IPS-20b (cell line): ENCODE measurements around the gene ZBTB47.

ENCODE experiments used
- H3K27ac ChIP-seq: one replicate; pipeline ENCODE4 v1.5.1; 2013; ENCODE audit warnings: low read length
- H3K27me3 ChIP-seq: 2 replicates; pipeline ENCODE4 v1.6.1; 2013; ENCODE audit warnings: mild to moderate bottlenecking, low read length, inconsistent platforms; ENCODE audit not compliant: insufficient read depth
- H3K36me3 ChIP-seq: 2 replicates; pipeline ENCODE4 v1.6.1; 2013; ENCODE audit warnings: low read depth, mild to moderate bottlenecking, inconsistent platforms, low read length, moderate library complexity; ENCODE audit not compliant: insufficient read depth
- H3K4me1 ChIP-seq: 2 replicates; pipeline ENCODE4 v1.6.1; 2013; ENCODE audit warnings: mild to moderate bottlenecking, control low read depth, inconsistent platforms, low read length, moderate library complexity; ENCODE audit not compliant: insufficient read depth
- H3K4me3 ChIP-seq: 2 replicates; pipeline ENCODE4 v1.5.1; 2013; ENCODE audit warnings: mild to moderate bottlenecking, low read length, inconsistent platforms
- H3K9ac ChIP-seq: 2 replicates; pipeline ENCODE4 v1.6.1; 2013; ENCODE audit warnings: low read depth, mild to moderate bottlenecking, inconsistent platforms, low read length, moderate library complexity
- H3K9me3 ChIP-seq: 2 replicates; pipeline ENCODE4 v1.6.1; 2013; ENCODE audit warnings: mild to moderate bottlenecking, low read depth, low read length, inconsistent platforms; ENCODE audit not compliant: insufficient read depth

ZBTB47 gene

DNA sequence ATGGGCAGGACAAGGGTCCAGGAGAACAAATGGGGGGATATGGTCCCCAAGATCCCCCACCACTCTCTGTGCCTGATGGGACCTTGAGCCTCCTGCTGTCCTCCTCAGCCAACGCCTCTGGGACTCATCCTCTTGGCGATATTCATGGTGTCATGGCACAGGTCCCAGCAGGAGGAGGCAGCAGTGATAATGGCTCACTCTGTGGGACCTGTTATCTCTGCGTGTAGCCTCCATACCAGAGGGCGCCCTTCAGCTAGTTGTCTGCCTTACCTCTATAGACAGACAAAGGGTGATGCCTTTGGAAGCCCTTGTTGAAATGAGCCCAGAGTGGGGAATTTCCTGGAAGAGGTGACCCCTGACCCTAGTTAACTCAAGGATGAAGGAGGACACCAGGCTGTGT lies 7.4 kb downstream of the ZBTB47 start:
- no peaks in the 10 kb centered on the region for H3K27me3 ChIP-seq
- no peak overlapping the region for H3K27ac ChIP-seq
- H3K9ac ChIP-seq: no peak overlapping the region
- no peaks in the 10 kb centered on the region for H3K9me3 ChIP-seq
- H3K4me1 ChIP-seq: no peaks in the 10 kb centered on the region; the same call in 1 of the 2 replicates
- no peak overlapping the region for H3K4me3 ChIP-seq
- H3K36me3 ChIP-seq: no peaks in the 10 kb centered on the region

DNA sequence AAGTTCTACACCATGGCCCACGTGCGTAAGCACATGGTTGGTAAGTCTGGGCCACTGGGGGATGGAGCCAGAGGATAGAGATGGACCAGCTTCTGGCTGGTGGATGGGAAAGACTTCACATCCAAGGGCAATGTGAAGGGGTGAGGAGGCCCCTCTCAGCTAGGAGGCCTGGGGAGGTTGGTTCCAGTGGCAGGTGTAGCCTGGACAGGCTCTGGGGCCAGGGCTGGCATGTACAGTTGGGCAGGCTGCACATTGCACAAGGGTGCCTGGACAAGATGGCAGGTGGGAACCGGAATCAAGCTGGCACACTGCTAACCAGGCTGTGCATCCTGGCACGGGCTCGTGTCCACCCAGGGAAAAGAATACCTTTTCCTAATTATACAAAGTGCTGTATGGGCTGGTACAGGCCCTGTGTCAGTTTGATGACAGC lies 8.1 kb downstream of the ZBTB47 start:
- H3K9me3 ChIP-seq: no peaks in the 10 kb centered on the region
- H3K36me3 ChIP-seq: no peaks in the 10 kb centered on the region
- H3K27ac ChIP-seq: no peak overlapping the region
- no peak overlapping the region for H3K4me3 ChIP-seq
- no peaks in the 10 kb centered on the region for H3K4me1 ChIP-seq
- no peaks in the 10 kb centered on the region for H3K27me3 ChIP-seq
- H3K9ac ChIP-seq: no peak overlapping the region

DNA sequence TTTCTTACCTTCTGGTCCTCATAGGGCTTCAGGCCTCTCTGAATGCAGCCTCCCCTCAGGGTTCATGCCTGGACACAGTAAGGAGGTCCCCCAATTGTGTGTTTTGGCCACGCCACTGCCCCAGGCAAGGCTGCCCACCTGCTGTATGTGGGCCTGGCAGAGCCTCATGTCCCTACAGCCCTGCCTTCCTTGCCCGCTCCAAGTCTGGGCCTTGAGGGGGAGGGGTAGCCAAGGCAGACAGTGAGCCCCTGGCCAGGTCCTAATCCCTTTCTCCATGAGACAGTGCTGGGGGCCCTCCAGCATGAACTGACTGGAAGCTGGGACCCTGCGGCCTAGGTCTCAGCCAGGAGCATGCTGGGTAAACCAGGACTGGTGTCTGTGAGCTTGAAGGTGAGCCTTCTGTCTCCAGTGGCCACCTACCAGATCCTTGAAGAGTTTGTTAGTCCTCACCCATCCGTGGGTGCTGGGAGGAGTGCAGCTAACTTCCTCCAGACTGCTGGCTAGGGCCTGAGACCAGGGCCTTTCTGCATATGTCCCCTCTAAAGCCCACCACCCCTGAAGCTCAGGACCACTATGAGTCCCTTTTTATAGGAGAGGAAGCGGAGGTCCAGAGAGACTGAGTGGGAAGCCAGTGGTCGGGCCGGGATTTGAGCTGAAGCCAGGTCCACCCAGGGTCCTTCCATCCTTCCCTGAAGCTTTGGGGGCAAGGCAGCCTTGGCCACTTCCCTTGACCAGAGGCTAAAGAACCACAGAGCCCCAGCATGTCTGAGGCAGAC lies 8.7 kb downstream of the ZBTB47 start:
- no peaks in the 10 kb centered on the region for H3K36me3 ChIP-seq
- no peak overlapping the region for H3K9ac ChIP-seq
- H3K27me3 ChIP-seq: no peaks in the 10 kb centered on the region
- no peak overlapping the region for H3K4me3 ChIP-seq
- H3K9me3 ChIP-seq: no peaks in the 10 kb centered on the region
- H3K4me1 ChIP-seq: no peaks in the 10 kb centered on the region
- no peak overlapping the region for H3K27ac ChIP-seq

DNA sequence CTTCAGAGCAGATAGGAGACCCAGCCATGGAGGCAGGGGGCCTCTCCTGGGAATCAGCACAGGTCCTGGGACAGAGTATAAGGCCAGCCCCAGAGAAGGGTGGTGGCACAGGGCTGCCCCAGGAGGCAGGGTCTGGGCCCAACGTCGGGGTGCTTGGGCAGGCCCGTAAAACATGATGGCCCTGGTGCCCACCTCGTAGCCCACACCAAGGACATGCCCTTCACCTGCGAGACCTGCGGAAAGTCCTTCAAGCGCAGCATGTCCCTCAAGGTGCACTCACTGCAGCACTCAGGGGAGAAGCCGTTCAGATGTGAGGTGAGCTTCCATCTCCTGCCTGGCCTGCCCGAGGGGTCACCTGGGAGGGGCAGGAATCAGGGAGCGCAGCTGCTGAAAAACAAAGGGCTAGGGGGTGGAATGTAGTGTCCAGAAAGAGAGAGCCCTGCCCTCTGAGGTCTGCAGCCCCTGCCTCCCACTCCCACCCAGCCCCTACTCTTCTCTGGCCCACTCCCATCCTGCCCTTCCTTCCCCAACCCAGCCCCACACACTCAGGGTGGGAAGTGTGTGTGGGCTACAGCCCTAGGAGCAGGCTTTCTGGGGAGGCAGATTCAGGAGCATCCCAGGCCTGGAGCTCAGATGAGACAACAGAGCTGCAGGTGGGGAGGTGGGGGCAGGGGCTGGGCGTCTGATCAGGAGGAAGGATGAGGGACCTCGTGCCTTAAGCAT lies 9.5 kb downstream of the ZBTB47 start:
- Histone ChIP-seq H3K27me3 (no peaks in the 10 kb centered on the region), H3K4me1 (no peaks in the 10 kb centered on the region), H3K9me3 (no peaks in the 10 kb centered on the region), H3K36me3 (no peaks in the 10 kb centered on the region), H3K27ac (no peak overlapping the region), H3K9ac (no peak overlapping the region), H3K4me3 (no peak overlapping the region)

DNA sequence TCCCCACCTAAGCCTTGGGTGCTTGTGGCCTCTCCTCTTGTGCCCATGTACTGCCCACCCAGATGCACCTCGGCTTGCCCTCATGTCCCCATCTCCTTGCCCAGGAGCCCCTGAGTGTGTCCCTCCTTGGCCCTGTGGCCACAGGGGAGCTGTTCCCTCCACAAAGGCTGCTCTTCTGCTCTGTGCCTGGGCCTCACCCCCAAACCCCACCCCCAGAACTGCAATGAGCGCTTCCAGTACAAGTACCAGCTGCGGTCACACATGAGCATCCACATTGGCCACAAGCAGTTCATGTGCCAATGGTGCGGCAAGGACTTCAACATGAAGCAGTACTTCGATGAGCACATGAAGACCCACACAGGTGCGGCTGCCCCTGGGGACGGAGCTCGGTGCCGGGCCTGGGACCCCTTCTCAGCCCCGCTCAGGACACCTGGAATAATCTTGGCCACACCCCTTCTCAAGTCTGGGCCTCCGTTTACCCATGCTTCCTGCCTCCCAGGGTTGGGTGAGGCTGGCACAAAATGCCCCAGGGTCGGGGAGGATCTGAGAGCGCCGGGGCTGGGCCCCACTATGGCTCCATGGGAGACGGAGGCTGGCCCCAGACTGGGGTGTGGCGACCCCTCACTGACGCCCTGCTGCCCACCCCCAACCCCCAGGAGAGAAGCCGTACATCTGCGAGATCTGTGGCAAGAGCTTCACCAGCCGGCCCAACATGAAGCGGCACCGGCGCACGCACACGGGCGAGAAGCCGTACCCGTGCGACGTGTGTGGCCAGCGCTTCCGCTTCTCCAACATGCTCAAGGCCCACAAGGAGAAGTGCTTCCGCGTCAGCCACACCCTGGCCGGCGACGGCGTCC lies 10.3 kb downstream of the ZBTB47 start:
- Histone ChIP-seq H3K27ac (no peak overlapping the region), H3K9ac (no peak overlapping the region), H3K4me1 (no peaks in the 10 kb centered on the region), H3K27me3 (no peaks in the 10 kb centered on the region), H3K4me3 (no peak overlapping the region), H3K36me3 (no peaks in the 10 kb centered on the region), H3K9me3 (no peaks in the 10 kb centered on the region)

DNA sequence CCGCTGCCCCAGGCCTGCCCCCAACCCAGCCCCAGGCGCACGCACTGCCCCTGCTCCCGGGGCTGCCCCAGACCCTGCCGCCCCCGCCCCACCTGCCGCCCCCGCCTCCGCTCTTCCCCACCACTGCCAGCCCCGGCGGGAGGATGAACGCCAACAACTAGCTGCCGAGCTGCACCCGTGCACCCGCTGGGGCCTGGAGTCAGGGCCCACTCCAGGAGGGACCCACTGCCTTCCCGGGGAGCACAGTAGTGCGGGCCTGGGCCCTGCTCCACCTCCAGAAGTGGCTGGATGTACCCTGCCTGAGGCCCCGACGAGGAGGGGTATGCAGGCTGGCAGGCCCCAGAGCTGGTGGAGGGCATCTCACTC lies 10.9 kb downstream of the ZBTB47 start:
- H3K36me3 ChIP-seq: no peaks in the 10 kb centered on the region
- H3K9ac ChIP-seq: no peak overlapping the region
- H3K9me3 ChIP-seq: no peaks in the 10 kb centered on the region
- no peaks in the 10 kb centered on the region for H3K4me1 ChIP-seq
- no peak overlapping the region for H3K27ac ChIP-seq
- H3K27me3 ChIP-seq: no peaks in the 10 kb centered on the region
- H3K4me3 ChIP-seq: no peak overlapping the region

DNA sequence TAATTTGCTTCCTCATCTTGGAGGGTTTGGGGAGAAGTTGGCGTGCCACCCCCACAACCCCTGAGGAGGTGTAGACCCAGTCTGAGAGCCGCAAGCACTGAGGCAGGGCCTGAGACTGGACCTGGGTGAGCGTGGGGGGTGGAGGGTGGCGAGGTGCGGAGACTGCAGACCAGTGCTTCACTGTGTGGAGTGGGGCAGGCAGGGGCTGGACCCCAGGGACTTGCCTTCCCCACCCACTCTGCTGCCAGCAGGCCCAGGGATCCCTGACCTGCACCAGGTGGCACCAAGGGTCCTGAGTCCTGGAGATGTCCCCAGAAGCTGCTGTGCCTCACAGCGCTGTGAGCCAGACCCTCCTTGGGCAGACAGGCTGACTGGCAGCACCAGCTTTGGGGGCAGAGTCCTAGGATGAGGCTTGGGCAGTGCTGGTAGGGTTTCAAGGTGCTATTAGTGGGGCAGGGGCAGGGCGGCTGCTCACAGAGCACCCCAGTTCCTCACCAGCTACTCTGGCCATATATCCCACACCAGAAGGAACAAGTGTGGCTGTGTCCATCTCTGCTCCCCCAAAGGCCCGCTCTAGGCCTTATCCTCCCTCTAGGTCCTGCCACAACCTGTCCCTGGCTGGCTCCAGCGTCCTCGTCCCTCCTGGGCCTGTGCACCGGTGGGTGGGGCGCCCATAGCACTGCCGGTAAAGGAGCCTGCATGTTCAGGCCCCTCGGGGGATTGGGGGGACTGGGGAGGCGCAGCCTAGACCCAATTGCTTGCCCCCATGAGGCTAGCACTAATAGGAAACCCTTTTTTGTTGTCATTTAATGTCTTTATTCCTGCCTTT lies 11.8 kb downstream of the ZBTB47 start:
- Histone ChIP-seq H3K27me3 (no peaks in the 10 kb centered on the region), H3K27ac (no peak overlapping the region), H3K36me3 (no peaks in the 10 kb centered on the region), H3K4me3 (no peak overlapping the region), H3K9ac (no peak overlapping the region), H3K9me3 (no peaks in the 10 kb centered on the region), H3K4me1 (no peaks in the 10 kb centered on the region)

DNA sequence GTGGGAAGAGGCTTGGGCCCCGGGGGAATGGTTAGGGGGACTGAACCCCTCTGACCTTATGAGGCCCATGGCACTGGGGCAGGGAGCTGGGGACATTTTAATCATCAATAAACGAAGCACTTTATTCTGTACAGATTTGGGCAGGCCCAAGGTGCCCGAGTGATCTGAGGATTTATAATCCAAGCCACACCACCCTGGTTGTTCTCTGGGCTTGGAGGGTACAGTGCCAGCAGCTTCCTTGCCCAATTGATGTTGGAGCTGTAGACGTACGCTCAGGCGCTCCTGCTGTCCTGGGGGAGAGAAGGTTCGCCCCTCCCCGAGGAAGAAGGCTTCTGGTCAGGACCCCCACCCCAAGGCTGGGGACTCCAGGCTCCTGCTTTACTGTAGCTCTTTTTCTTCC lies 12.5 kb downstream of the ZBTB47 start:
- H3K9me3 ChIP-seq: no peaks in the 10 kb centered on the region
- no peaks in the 10 kb centered on the region for H3K4me1 ChIP-seq
- no peaks in the 10 kb centered on the region for H3K27me3 ChIP-seq
- H3K4me3 ChIP-seq: no peak overlapping the region
- H3K9ac ChIP-seq: no peak overlapping the region
- no peaks in the 10 kb centered on the region for H3K36me3 ChIP-seq
- H3K27ac ChIP-seq: no peak overlapping the region

DNA sequence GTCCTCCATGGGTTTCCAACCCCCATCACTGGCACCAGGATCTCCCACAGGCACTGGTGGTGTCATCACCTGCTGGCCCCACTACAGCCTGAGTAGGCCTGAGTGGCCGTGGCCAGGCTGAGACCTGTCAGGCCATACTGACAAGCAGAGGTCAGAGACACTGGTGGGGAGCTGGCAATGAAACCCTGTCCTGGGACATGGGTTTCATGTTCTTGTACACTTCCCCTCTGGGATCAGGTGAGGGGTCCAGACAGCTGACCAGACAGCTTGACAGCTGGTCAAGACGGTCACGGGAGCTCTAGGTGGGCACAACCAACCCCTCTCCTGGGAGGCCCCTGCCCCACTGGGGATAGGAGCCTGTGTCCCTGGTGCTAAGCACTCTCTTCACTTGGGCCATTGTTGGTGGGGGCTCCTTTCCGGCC lies 13.1 kb downstream of the ZBTB47 start:
- Histone ChIP-seq H3K4me3 (no peak overlapping the region), H3K9ac (no peak overlapping the region), H3K9me3 (no peaks in the 10 kb centered on the region), H3K4me1 (no peaks in the 10 kb centered on the region), H3K27ac (no peak overlapping the region), H3K36me3 (no peaks in the 10 kb centered on the region), H3K27me3 (no peaks in the 10 kb centered on the region)

DNA sequence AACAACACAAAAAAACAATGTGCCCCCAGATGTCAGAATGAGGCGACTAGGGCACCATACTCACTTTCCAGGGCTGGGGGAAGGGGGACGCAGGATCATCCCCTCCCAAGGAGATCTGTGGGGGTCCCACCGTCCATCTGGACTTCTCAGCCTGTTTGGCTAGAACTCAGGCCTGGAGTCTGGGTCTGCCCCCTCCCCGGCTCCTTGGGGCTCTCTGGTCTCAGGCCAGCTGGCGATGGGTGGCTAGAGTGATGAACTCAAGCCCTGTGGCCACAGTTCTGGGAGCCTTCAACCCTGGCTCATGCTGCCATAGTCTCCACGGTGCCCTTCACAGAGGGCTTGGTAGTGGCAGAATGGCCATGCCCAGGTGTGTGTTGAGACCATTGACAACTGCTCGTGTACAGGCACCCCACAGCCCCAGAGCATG lies 13.6 kb downstream of the ZBTB47 start:
- no peak overlapping the region for H3K4me3 ChIP-seq
- no peaks in the 10 kb centered on the region for H3K9me3 ChIP-seq
- no peak overlapping the region for H3K9ac ChIP-seq
- H3K27me3 ChIP-seq: no peaks in the 10 kb centered on the region
- H3K36me3 ChIP-seq: no peaks in the 10 kb centered on the region
- no peak overlapping the region for H3K27ac ChIP-seq
- no peaks in the 10 kb centered on the region for H3K4me1 ChIP-seq
